HUES64 (cell line): ENCODE results near the gene MAP3K1.
A peak's percentile ranks its signal among the peaks of the same experiment; 100 is the strongest.

Experiments used
- H3K27ac ChIP-seq: 2 replicates; pipeline ENCODE4 v1.7.0; 2013; ENCODE audit warnings: low read depth, low read length, inconsistent platforms
- H3K27me3 ChIP-seq: 2 replicates; pipeline ENCODE4 v1.6.1; 2013; ENCODE audit warnings: mild to moderate bottlenecking, low read length; ENCODE audit not compliant: insufficient read depth
- H3K36me3 ChIP-seq: 2 replicates; pipeline ENCODE4 v1.6.1; 2013; ENCODE audit warnings: mild to moderate bottlenecking, low read length; ENCODE audit not compliant: insufficient read depth
- H3K4me1 ChIP-seq: 2 replicates; pipeline ENCODE4 v1.6.1; 2013; ENCODE audit warnings: mild to moderate bottlenecking, low read length, moderate library complexity; ENCODE audit not compliant: insufficient read depth
- H3K4me3 ChIP-seq: 2 replicates; pipeline ENCODE4 v1.5.1; 2013; ENCODE audit warnings: mild to moderate bottlenecking, low read length, moderate library complexity
- H3K9ac ChIP-seq: 2 replicates; pipeline ENCODE4 v1.6.1; 2013; ENCODE audit warnings: mild to moderate bottlenecking, low read depth, low read length
- H3K9me3 ChIP-seq: 2 replicates; pipeline ENCODE4 v1.6.1; 2013; ENCODE audit warnings: low read depth, low read length; ENCODE audit not compliant: insufficient read depth
- WGBS: fragments of 150-250, 120-280 bp; methylation state at CpG from one replicate; pipeline ENCODE4 v1.1.7; 2013; ENCODE audit warnings: missing lambda C conversion rate; 5-methylcytosine and 5-hydroxymethylcytosine counted together

Gene MAP3K1

GRCh38 chr5:56829137-56829908 lies 14.0 kb downstream of the MAP3K1 start:
- 83% methylated on average over 11 of the region's 11 CpGs for WGBS
- H3K4me3 ChIP-seq: no peak overlapping the region

GRCh38 chr5:56831773-56832172 lies 16.4 kb downstream of the MAP3K1 start:
- Histone ChIP-seq H3K9me3 (no peaks in the 10 kb centered on the region), H3K4me1 (peaks cover 58% of the 10 kb centered on the region), H3K4me3 (no peak overlapping the region), H3K27ac (no peak overlapping the region), H3K9ac (no peak overlapping the region), H3K36me3 (no peaks in the 10 kb centered on the region), H3K27me3 (no peaks in the 10 kb centered on the region)
- WGBS: 80% methylated on average over 1 of the region's 1 CpG

More at GRCh38 chr5:56829137-56829908, 14.0 kb downstream of the MAP3K1 start:
- no peaks in the 10 kb centered on the region for H3K27me3 ChIP-seq
- H3K9me3 ChIP-seq: no peaks in the 10 kb centered on the region
- H3K36me3 ChIP-seq: no peaks in the 10 kb centered on the region
- no peak overlapping the region for H3K9ac ChIP-seq
- peaks cover 60% of the 10 kb centered on the region for H3K4me1 ChIP-seq
- H3K27ac ChIP-seq: no peak overlapping the region

GRCh38 chr5:56833325-56833724 lies 18.0 kb downstream of the MAP3K1 start:
- Histone ChIP-seq H3K9ac (peak overlapping the region; percentile 15; the same call in 1 of the 2 replicates), H3K4me1 (peaks cover 69% of the 10 kb centered on the region)

GRCh38 chr5:56837381-56837780 lies 22.0 kb downstream of the MAP3K1 start:
- Histone ChIP-seq H3K36me3 (no peaks in the 10 kb centered on the region), H3K4me3 (no peak overlapping the region), H3K9ac (no peak overlapping the region), H3K4me1 (peaks cover 41% of the 10 kb centered on the region), H3K27ac (no peak overlapping the region), H3K9me3 (no peaks in the 10 kb centered on the region), H3K27me3 (no peaks in the 10 kb centered on the region)
- 94% methylated on average over 3 of the region's 3 CpGs for WGBS

More at GRCh38 chr5:56833325-56833724, 18.0 kb downstream of the MAP3K1 start:
- Histone ChIP-seq H3K36me3 (no peaks in the 10 kb centered on the region), H3K27ac (no peak overlapping the region), H3K27me3 (no peaks in the 10 kb centered on the region), H3K4me3 (0 out of 2 replicates have a peak overlapping the region, but pooled peaks have one; percentile 17), H3K9me3 (no peaks in the 10 kb centered on the region)
- 41% methylated on average over 4 of the region's 4 CpGs for WGBS

- H3K36me3 ChIP-seq: no peaks in the 10 kb centered on the region
- H3K9me3 ChIP-seq: no peaks in the 10 kb centered on the region
- WGBS: 87% methylated on average over 1 of the region's 1 CpG
- no peaks in the 10 kb centered on the region for H3K27me3 ChIP-seq
- no peak overlapping the region for H3K9ac ChIP-seq
- no peak overlapping the region for H3K4me3 ChIP-seq
- H3K27ac ChIP-seq: no peak overlapping the region
- H3K4me1 ChIP-seq: peaks cover 40% of the 10 kb centered on the region
Observed at GRCh38 chr5:56837956-56838355, 22.6 kb downstream of the MAP3K1 start.

- 39% methylated on average over 4 of the region's 4 CpGs for WGBS
- H3K9ac ChIP-seq: no peak overlapping the region
Observed at GRCh38 chr5:56838409-56839039, 23.2 kb downstream of the MAP3K1 start.

GRCh38 chr5:56839062-56839461 lies 23.7 kb downstream of the MAP3K1 start:
- H3K4me3 ChIP-seq: no peak overlapping the region
- H3K36me3 ChIP-seq: no peaks in the 10 kb centered on the region
- H3K9ac ChIP-seq: no peak overlapping the region
- no peaks in the 10 kb centered on the region for H3K27me3 ChIP-seq
- peaks cover 29% of the 10 kb centered on the region for H3K4me1 ChIP-seq
- no peaks in the 10 kb centered on the region for H3K9me3 ChIP-seq
- no peak overlapping the region for H3K27ac ChIP-seq
- WGBS: 95% methylated on average over 4 of the region's 4 CpGs

More at GRCh38 chr5:56838409-56839039, 23.2 kb downstream of the MAP3K1 start:
- Histone ChIP-seq H3K9me3 (no peaks in the 10 kb centered on the region), H3K36me3 (no peaks in the 10 kb centered on the region), H3K4me3 (no peak overlapping the region), H3K4me1 (peaks cover 34% of the 10 kb centered on the region), H3K27ac (no peak overlapping the region), H3K27me3 (no peaks in the 10 kb centered on the region)

GRCh38 chr5:56840597-56840996 lies 25.2 kb downstream of the MAP3K1 start:
- Histone ChIP-seq H3K36me3 (no peaks in the 10 kb centered on the region), H3K27me3 (no peaks in the 10 kb centered on the region), H3K4me3 (no peak overlapping the region), H3K9ac (no peak overlapping the region), H3K27ac (no peak overlapping the region), H3K4me1 (peaks cover 39% of the 10 kb centered on the region), H3K9me3 (no peaks in the 10 kb centered on the region)
- WGBS: 97% methylated on average over 7 of the region's 7 CpGs

- Histone ChIP-seq H3K27ac (no peak overlapping the region), H3K9me3 (no peaks in the 10 kb centered on the region), H3K27me3 (no peaks in the 10 kb centered on the region), H3K4me1 (peaks cover 36% of the 10 kb centered on the region), H3K9ac (no peak overlapping the region), H3K36me3 (no peaks in the 10 kb centered on the region), H3K4me3 (no peak overlapping the region)
- 65% methylated on average over 2 of the region's 2 CpGs for WGBS
Observed at GRCh38 chr5:56845277-56845676, 29.9 kb downstream of the MAP3K1 start.

- Histone ChIP-seq H3K27ac (no peak overlapping the region), H3K27me3 (no peaks in the 10 kb centered on the region), H3K4me1 (peaks cover 36% of the 10 kb centered on the region), H3K36me3 (no peaks in the 10 kb centered on the region), H3K4me3 (no peak overlapping the region), H3K9ac (no peak overlapping the region), H3K9me3 (no peaks in the 10 kb centered on the region)
- 76% methylated on average over 2 of the region's 3 CpGs for WGBS
Observed at GRCh38 chr5:56845904-56846480, 30.6 kb downstream of the MAP3K1 start.

GRCh38 chr5:56848206-56848605 lies 32.9 kb downstream of the MAP3K1 start:
- Histone ChIP-seq H3K9ac (no peak overlapping the region), H3K27me3 (no peaks in the 10 kb centered on the region), H3K27ac (no peak overlapping the region), H3K36me3 (no peaks in the 10 kb centered on the region), H3K4me1 (peaks cover 36% of the 10 kb centered on the region), H3K4me3 (no peak overlapping the region), H3K9me3 (no peaks in the 10 kb centered on the region)
- WGBS: no CpG with 5 or more reads among the region's 1 CpG
